GM19452 (cell line): Measurements from ENCODE around the gene SHC1.

Experiments used
- ATAC-seq: cut with Tn5 transposase; IDR thresholded peaks from one replicate; pipeline ENCODE4 v1.9.1; 2021; ENCODE audit not compliant: unreplicated experiment

Gene SHC1

DNA sequence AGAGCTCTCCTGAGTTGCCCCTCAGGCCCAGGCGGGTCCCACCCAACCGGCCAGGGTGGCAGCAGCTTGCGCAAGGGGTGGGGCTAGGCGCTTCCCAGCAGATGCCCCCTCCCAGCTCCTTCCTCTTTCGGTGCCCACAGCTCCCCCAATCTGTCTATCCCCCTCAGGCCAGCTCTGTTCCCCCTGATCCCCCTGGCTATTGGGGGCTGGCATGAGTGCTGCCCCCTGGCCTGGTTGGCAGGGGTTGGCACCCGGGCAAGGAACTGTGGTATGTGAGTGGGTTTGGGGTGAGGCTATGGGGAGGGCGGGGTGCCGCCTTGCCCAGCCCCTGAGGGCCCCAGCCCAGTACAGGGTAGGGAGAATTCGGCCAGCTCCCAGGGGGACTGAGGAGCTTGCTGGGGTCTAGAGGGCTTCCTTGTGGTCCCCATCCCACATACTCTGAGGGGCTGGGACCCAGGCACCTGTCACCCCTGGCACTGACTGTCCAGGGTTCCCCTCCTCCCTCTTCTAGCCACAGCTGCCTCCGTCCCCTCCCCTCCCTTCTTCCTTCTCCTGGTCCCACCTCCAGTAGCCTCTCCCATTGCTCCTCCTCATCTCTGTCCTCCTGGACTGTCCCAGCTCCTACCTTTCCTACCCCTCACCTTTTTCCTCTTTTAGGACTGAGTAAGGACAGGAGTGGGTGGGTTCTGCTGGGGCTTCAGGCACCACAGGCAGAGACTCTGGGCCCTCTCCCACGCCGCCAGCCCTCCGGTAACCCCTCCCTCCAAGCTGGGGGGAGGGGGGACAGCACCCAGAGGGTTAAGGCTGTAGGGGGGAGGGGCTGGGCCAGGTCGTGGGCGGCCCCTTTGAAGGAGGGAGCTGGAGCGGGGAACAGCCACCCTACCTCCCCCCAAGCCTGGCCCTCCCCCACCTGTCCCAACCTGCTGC lies 37.7 kb upstream of the SHC1 start:
- no peak for ATAC-seq

DNA sequence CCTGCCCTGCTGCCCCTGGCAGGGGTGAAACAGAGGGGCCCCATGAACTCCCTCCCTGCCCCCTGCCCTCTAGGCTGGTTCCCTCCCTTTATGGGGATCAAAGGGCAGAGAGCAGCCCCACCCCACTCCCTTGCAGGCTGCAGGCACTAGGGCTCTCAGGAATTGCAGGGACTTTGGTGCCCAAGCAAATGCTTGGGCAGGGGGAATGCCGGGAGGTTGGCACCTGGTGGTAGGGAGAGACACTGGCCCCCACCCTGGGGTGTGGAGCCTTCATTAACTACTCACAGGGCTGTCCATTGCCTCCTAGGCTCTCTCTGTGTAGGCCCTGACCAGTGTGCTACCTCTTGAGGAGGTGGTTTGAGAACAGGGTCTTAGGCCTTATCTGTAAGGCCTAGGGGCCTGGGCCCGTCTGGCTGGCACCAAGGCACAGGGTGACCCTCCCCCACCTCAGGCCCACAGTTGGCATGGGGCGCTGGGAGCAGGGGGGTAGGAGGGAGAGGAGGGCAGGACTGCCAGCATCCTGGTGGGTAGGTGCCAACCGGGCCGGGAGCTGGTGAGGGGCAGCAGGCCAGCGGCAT lies 36.8 kb upstream of the SHC1 start:
- ATAC-seq, result no peak

DNA sequence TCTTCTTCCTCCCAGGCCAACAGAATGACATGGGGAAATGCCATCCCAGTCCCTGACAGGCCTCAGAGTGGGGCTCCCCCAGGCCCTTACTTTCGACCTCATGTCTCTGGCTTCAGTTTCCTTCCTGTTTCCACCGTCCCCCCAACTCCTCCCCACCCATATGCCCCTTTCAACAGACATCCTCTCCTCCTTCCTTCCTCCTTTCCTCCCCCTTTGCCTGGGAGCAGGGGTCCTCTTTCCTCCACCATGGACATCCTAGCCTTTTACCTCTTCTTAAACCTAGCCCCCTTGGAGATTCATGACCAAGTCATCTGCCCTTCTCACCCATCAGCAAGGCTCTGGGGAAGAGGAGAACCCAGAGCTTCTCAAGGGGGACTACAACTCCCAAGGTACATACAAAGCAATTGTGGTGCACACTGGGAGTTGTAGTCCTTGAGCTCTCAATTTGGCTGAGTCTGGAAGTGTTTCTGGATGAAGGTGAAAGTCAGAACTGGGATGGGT lies 36.1 kb upstream of the SHC1 start:
- ATAC-seq, result no peak

DNA sequence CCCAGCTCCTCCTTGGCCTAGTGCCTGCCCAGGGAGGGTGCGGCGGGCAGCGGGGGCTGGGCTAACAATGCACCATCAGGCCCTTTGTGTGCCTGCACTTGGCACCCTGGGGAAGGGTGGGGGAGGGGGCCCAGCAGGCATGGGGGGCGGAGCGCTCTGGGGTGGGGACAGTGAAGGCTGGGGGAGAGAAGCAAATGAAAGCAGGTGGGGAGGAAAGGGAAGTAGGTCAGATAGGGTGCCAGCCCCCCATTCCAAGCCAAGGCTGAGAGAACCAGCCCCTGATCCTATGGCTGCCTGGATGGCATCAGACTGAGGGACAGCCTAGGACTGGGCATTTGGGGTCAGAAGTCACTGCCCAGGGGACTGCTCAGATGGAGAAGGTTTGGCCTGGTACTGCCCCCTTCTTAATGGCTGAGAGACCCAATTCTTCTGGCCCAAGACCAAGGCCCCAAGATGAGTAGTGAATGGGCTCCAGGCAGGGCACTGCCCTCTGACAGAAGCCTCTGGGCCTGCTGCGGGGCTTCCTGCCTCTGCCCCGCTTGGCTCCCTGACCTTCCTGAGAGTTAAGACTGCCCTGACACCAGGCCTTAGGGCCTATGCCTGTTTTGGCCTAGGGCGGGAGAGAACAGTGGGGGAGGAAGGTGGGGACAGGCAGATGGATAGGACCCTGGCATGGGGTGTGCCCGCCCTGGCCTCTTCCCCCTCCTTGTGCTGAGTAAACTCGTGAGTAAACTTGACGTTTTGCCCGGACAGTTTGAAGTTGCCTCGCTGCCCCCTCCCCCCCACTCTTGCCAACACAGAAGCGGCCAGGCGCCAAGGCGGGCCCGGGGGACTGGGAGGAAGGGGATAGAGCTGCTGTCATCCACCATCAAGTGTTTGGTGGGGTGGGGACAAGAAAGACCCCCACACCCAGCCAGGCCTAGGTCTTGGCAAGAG lies 34.8 kb upstream of the SHC1 start:
- no peak for ATAC-seq

DNA sequence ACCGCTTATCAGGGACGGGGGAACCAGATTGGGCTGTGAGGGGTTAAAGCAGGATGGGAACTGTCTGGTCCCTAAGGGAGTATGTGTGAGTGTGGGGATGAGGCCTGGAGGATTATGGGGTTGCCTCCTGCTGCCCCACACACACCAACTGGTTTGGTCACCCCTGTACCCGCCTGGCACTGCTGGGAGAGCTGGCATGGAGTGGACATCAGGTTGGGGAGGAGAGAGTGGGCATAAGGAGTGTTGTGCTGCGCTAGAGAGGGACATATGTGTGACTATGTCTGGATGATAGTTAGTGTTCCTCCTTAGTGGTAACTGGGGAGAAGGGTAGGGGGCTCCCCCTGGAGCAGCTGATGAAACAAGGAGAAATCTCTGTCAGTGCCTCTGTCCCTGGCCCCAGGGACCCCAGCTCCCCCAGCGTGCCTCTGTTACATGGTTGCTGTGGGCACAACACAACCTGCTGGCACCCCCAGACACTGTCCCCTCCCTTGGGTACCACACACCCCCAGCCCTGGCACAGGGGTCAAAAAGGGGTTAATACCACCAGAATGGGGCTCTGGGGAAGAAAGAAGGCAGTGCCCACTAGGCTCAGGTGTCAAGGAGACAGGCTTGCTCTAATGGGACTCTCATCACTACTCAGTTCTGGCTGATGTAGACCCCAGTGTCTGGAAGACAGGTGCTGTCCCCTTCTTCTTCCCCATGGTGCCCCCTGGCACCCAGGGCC lies 34.0 kb upstream of the SHC1 start:
- no peak for ATAC-seq

DNA sequence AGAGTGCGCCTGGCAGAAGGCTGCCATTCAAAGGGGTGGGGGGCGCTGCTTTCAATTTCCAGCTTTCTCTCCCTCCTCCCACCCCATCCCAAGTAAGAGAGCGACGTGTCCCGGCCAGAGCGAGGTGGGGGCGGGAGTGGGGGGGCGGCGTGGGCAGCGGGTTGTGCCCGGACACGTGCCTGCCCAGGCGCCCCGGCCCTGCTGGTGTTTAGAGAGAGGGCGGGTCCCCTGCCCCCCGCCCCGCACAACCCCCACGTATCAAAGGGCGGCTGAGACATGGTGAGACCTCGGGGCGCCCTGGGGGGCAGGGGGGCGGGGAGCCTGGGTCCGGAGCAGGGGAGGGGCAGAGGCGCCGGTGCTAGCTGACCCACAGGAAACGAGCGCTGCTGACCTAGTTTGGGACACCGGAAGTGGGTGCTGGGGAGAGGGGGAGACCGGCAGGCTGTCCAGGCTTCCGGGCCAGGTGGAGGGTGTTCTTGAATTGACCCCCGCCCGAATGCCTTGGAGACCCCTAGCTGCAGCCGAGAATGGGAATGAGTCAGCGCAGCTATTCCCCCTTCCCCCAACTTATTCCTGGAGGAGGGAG lies 33.3 kb upstream of the SHC1 start:
- no peak for ATAC-seq

DNA sequence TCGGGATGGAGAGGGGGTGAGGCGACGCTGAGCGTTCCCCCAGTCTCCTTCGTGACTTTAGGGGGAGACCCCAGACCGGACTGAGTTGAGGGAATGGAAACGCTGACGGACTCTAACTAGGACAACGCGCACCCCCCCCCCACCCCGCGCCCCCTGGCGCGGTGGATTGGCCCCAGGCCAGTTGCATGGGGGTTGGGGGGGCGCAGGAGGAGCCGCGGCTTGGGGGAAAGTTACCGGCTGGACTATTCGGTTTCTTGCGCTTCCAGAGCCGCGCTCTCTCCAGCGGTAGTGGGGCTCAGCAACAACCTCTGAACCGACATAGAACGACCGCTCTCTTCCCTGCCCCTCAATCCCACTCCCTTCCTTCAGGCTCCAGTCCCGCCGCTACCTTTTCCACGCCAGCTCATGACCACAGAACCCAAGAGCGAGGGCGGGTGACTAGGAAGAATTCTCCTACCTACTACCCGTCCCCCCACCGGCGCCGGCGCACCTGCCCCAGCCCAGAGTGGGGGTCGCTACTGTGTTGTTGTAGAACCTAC lies 32.7 kb upstream of the SHC1 start:
- no peak for ATAC-seq

DNA sequence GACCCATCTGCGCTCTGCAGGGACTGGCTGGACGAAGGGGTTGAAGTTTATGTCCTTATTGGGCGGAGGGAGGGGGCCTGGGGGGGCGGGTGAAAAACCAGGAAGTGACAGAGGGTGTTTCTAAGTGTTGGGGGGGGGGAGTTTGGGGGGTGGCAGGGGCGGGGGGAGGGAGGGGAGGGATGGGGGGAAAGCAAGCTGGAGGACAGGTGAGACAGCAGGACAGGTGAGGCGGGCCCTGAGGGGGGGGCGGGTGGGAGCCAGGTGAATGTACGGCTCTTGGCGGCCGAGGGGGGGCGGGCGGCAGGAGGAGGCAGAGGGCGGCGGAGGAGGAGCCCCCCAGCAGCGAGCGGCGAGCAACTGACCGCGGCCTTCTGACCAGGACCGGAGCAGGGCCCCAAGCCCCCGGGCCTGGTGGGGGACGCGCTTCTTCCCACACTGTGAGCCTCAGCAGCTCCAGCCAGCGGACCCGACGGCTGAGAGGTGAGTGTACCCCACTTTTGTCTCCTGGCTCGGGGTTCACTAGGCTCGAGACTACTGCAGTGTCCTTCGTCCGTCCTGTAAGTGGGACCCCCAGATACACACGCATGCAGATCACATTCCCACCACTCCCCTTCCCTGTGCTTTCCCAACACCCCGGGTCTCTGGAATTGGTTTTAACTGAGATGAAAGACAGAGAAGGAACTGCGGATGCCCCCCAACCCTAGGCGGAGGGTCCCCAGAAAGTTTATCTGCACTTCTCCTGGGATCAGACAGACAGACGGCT lies 32.1 kb upstream of the SHC1 start, which contains the start of gene ZBTB7B:
TSS of gene ZBTB7B (plus strand) at position 339 of the 763 bp plus-strand sequence. CDS start 11,859 bp downstream, outside the sequence.
- no peak for ATAC-seq

DNA sequence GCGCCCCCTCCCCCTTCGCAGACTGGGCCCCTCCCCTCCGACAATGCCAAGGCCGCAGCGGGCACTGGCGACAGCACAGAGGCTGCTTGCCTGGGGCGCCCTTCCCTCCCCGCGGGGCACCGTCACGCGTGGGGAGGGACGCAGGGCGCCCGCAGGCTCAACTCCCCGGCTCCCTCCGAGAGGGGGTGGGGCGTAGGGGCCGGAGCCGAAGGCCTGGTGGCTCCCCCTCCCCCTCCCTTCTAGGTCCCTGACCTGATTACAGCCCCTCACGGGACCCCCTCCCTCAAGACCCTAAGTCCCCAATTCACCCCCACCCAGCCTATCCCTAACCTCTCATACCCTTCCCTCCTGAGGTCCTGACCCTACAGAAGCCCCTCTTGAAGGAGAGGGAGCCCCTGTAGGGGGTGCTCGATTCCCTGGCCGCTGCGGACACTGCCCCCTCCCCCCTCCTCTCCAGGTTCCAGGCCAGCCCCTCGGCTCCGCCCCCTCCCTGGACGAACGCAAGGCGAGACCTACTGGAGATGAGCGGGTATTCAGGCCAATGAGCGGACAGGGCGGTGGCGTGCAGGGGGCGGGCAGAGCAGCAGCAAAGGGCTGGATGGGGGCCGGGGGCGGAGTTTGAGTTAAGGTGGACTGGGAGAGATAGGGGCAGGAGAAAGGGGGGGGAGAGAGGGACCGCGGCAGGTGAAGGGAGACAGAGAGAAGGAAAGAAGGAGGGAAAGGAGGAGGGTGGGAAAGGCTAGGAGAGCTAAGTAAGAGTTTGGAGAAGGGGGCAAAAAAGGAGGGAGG lies 31.3 kb upstream of the SHC1 start:
- peak; percentile 52 for ATAC-seq

DNA sequence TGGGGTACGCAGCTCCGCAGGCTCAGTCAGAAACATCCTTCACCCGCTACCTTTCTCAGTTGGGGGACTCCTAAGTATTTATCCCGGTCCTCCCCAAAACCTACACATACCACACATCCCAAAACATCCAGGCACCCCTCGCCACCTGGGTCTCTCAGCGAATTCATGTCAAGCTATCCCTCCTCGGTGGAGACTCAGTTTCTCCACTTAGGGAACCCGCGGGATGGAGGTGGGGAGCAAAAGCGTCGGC lies 30.8 kb upstream of the SHC1 start:
- ATAC-seq, result no peak

DNA sequence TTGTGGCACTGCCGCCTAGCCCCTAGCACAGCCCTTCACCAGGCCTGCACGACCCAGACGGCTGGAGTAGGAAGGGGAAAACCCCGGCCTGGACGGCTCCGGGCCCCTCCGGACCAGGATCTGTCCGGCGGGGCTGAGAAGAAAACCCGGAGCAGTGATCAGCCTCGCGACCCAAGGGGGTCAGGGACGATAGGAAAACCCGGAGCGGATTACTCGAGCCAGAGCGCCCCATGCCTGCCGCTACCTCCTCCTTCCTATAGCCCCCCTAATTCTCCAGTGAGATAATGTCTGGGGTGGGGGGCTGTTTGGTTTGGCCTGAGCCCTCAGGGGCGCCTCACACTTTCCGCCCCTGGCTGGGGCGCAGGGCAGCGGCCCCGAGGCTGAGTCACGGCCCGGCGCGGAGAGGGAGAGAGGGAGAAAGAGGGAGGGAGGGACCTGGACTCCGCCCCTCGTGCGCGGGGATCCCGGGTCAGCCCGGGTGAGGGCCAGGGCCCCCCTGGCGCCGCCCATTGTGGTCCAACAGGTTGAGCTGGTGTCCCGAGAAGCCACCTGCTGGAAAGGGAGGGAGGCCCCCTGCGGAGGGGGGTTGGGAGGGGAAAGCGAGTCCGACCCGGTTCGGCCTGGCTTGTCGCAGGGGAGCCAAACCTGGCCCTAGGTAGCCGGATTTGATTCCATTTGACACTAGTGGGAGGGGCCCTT lies 30.3 kb upstream of the SHC1 start:
- peak; percentile 47 for ATAC-seq

DNA sequence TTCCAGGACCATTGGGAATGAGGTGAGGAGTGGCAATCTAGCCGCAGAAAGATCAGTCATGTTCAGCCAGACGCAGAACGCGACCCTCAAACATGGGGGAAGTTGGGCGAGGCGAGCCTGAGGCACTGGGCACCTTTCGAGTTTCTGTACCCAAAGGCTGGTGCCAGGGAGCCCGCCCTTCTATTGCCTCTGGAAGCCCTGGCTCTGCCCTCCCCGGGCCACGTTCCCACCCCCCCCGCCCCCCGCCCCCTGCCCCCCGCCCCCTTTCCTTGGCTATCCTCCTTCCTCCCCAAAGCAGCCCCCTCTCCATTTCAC lies 29.8 kb upstream of the SHC1 start:
- ATAC-seq, result no peak

DNA sequence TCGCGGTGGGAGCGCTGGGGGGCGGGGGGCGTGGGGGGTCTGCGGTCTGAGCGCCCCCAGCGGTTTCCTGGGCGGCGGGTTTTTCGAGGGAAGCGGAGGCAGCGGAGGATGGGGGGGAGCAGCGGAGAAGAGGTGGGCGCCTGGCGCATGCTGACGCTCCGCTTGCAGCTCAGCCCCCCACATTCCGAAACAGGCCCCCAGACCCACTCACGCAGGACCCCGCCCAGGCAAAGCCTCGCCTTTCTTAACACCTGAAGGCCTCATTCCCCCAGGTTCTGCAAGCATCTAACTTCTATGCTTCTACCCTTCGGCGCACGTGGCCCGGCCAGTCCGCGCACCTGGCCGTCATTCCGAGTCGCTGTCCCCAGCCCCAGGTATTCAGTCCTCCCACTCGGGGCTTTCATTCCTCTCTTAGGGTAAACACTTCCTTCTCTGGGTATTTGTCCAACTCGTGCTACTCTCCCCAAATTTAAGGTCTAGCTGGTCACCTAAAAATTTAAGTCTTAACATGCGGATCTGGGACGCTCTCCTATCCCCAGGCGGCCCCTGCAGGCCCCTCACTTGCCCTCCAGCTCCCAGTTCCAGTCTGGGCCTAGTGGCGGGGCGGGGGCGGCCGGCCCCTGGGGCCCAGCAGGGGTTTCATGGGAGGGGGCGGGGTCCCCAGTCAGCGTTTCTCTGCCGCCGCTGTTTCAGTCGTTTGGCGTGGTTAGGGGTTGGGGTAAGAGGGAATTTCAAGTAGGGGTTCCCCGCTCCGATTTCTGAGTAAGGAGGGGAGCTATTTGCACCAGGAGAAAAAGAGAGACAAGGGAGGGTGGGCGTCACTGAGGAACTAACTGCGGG lies 29.2 kb upstream of the SHC1 start:
- no peak for ATAC-seq

DNA sequence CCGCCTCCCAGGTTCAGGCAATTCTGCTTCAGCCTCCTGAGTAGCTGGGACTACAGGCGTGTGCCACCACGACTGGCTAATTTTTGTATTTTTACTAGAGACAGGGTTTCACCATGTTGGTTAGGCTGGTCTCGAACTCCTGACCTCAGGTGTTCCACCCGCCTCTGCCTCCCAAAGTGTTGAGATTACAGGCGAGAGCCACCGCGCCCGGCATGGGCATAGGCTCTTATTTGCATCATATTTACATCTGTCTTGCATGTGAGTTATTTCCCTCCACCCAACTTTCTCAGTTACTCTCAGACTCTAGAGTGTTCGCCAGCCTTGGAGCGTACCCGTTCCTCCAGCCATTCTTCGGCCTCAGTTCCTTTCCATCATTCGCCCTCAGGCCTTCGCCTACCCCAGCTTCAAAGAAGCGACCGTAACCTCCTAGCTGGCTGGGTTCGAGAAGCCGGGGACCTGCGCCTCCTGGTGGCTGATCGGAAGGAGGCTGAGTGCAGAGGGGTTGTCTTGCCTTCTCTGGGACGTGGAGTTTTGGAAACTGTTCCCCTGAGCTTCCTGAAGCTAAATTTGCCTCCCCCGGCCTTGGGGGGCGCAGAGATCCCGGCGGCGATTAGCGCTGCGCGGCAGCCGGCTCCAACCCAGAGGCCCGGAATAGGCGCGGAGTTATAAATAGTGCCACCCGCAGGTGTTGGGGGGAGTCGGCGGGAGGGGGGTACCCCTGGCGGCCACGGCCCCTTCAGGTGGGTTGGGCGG lies 28.4 kb upstream of the SHC1 start:
- no peak for ATAC-seq

DNA sequence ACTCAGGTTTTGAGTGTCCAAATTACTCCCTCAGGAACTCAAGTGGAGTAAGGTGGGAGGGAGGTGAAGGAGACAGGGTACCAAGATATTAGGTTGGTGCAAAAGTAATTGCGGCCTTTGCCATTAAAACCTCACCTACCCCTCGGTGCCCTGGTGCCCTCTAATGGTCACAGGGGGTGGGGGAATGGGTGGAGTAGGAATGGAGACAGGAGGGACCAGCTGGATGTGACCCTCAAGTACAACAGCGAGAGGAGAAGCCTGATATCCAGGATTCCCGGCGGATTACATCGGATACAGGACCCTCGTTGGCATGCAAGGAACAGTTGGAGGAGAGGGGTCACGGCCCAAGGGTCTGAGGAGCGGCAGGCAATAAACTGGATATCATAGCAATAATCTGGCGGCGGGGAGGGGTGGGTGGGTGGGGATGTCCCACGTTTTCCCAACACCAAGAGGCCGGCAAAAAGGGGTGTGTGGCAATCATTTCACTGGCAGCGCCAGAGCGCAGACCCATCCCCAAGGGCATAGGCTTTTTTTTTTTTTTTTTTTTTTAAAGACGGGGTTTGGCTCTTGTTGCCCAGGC lies 27.7 kb upstream of the SHC1 start:
- ATAC-seq, result no peak

DNA sequence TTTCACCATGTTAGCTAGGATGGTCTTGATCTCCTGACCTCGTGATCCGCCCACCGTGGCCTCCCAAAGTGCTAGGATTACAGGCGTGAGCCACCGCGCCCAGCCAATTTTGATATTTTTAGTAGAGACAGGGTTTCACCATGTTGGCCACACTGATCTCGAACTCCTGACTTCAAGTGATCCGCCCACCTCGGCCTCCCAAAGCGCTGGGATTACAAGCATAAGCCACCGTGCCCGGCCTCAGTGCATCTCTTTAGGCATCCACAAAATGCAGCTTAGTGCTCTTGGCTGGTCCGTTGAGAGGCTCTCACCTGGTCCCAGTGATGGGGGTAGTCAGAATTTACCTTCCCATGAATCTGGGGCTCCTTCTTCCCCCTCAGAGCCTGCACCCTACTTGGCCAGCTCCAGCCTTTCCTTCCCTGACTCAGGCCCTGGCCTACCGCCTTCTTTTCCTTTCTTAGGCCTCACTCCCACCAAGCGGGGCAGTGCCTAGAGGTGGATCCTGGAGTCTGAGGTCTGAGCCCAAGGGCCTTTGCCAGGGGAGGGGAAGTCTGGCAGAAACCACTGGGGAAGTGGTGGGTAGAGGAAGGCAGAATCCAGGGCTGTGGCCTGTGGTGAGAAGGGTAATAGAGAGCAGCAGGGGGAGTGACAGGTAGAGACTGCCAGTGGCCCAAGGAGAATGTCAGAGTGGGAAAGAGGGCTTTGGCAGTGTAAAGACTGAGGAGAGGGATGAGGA lies 26.6 kb upstream of the SHC1 start:
- ATAC-seq, result no peak
